H1 (cell line): ENCODE data around the gene PRR36. TPM values are rescaled to one million over a fixed set of nuclear protein-coding genes. Genes with fewer than 3 reads are reported as not detected.

Source experiments
- FOSL1 ChIP-seq: IDR thresholded peaks from 2 replicates; pipeline ENCODE4 v1.6.1; 2011; ENCODE audit warnings: mild to moderate bottlenecking, low read depth, low read length, moderate library complexity; ENCODE audit not compliant: insufficient read depth
- GTF2F1 ChIP-seq: IDR thresholded peaks from 2 replicates; pipeline ENCODE4 v1.6.1; 2012; ENCODE audit warnings: low read depth, low read length, improper control_type of control experiment, borderline replicate concordance
- KDM1A ChIP-seq: fragments of 200-600, 300-600 bp; sonication (generic); IDR thresholded peaks from 2 replicates; pipeline ENCODE4 v1.7.1; 2016; ENCODE audit warnings: mild to moderate bottlenecking, low read length, borderline replicate concordance
- NANOG ChIP-seq: IDR thresholded peaks from 2 replicates; pipeline ENCODE4 v1.6.1; 2011; ENCODE audit warnings: low read length, low read depth, mild to moderate bottlenecking, inconsistent platforms; ENCODE audit not compliant: insufficient read depth, poor library complexity, severe bottlenecking
- POLR2AphosphoS5 ChIP-seq: IDR thresholded peaks from 2 replicates; pipeline ENCODE4 v1.6.1; 2011; ENCODE audit warnings: low read depth, low read length
- RNF2 ChIP-seq: fragments of 200-900, 300-1000 bp; sonication (generic); IDR thresholded peaks from 2 replicates; pipeline ENCODE4 v1.7.1; 2016; ENCODE audit warnings: borderline replicate concordance, low read depth, mild to moderate bottlenecking, antibody characterized with exemption, low read length; ENCODE audit not compliant: poor library complexity, severe bottlenecking; ENCODE audit errors: missing control alignments
- SP2 ChIP-seq: IDR thresholded peaks from 2 replicates; pipeline ENCODE4 v1.6.1; 2012; ENCODE audit warnings: mild to moderate bottlenecking, low read length, inconsistent platforms
- SRF ChIP-seq: IDR thresholded peaks from 2 replicates; pipeline ENCODE4 v1.6.1; 2011; ENCODE audit warnings: mild to moderate bottlenecking, low read depth, low read length, moderate library complexity
- SUZ12 ChIP-seq: fragments of 200-600 bp; sonication (generic); IDR thresholded peaks from 2 replicates; pipeline ENCODE4 v1.6.1; 2012; ENCODE audit warnings: mild to moderate bottlenecking, inconsistent platforms, low read length, moderate library complexity, mixed read lengths
- TAF7 ChIP-seq: optimal IDR thresholded peaks from 2 replicates; pipeline ENCODE3; 2011; ENCODE audit warnings: low read depth, mild to moderate bottlenecking, inconsistent platforms, low read length, moderate library complexity, borderline replicate concordance
- TCF12 ChIP-seq: IDR thresholded peaks from 2 replicates; pipeline ENCODE4 v1.6.1; 2011; ENCODE audit warnings: low read depth, mild to moderate bottlenecking, low read length
- polyA plus RNA-seq, 7 experiments: library from polyadenylated mRNA; depleted of rRNA in 3 of 7; stranded (reverse) in 5 of 7; unstranded in 2 of 7; fragments of >200 nt in 5 of 7; fragments of 200-250 nt in 2 of 7; gene quantifications; 1 replicate in 5 of 7; 2 replicates in 1 of 7; 4 replicates in 1 of 7; pipeline versions ENCODE4 v1.2.1 to v1.2.3, GENCODE V29; 2011 to 2013; ENCODE audit warnings: missing spikeins in 2 of 7, mixed read lengths in 2 of 7
- total RNA-seq: library from RNA; stranded (reverse); fragmentation: NEBNext Ultra II Directional; extraction: Animal tissue kit (Norgen Biotek cat#: 25700); gene quantifications from 2 replicates; pipeline ENCODE4 v1.2.1, GENCODE V29; 2021

Gene PRR36
- total and polyA plus RNA-seq, 2 of the 8 experiments (the other 6 are each of a cell fraction or from before 2014, with no cell fraction given), result 1.6 to 23.9 TPM

DNA sequence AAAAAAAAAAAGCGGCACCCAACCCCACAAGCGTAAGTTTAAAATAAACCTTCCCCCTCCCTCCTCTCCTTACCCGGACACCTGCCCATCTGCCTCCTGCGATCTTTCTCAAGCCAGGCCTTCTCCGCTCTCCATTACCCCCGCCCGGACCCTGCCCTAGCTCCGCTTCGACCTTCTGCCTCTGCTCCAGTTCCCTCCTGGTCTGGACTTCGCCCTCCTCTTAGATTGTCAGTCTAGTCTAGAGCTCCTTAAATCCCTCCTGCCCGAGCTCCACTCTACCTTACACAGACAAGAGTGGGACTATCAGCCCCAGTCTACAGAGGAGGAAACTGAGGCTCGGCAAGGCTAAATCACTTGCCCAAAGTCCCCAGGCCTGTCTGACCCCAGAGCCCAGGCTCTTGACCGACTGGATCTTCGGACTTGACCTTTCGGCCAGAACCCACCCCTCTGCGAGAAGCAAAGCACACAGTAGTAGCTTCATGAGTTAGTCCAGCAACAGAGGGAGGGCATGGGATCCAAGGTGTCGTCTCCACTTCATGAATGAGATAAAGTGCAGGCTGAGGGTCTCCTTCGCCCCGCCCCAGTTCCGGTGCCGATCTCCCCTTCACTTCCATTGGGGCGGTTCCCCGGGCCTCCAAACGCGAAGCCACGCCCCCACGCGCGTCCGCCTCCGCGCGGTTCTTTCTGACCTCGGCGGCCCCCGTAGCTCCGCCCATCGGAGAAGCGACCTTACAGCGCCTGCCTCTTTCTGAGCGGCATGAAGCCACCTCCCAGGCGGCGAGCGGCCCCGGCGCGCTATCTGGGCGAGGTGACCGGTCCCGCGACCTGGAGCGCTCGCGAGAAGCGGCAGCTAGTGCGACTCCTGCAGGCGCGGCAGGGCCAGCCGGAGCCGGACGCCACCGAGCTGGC is 45.7 kb upstream of the PRR36 start, which contains the start of gene SNAPC2 (continued):
- no peak for TF ChIP-seq RNF2
- no peak for TF ChIP-seq TCF12
- TF ChIP-seq GTF2F1, result no peak
- TF ChIP-seq KDM1A, result no peak
- TF ChIP-seq SUZ12, result no peak
- TF ChIP-seq TAF7, result no peak
- TF ChIP-seq NANOG, result no peak
- no peak for TF ChIP-seq FOSL1
- no peak for TF ChIP-seq POLR2AphosphoS5
- no peak for TF ChIP-seq SP2
- TF ChIP-seq SRF, result no peak
